HEK293T (cell line): Measurements from ENCODE around the gene PALLD.

ENCODE experiments used
- ARNT ChIP-seq: fragments of 450-650 bp; IDR thresholded peaks from 2 replicates; pipeline ENCODE4 v1.6.1; 2017; ENCODE audit warnings: mild to moderate bottlenecking
- BHLHE40 ChIP-seq: fragments of 450-650 bp; IDR thresholded peaks from 2 replicates; pipeline ENCODE4 v1.6.1; 2016; ENCODE audit warnings: mild to moderate bottlenecking, moderate library complexity, borderline replicate concordance
- CTBP1 ChIP-seq: fragments of 450-650 bp; IDR thresholded peaks from 2 replicates; pipeline ENCODE4 v1.6.1; 2016; ENCODE audit warnings: borderline replicate concordance
- ELF4 ChIP-seq: fragments of 450-650 bp; IDR thresholded peaks from 2 replicates; pipeline ENCODE4 v1.6.1; 2017; ENCODE audit warnings: antibody characterized with exemption
- FOXK2 ChIP-seq: fragments of 450-650 bp; IDR thresholded peaks from 2 replicates; pipeline ENCODE4 v1.6.1; 2016; ENCODE audit warnings: mild to moderate bottlenecking
- FOXM1 ChIP-seq: fragments of 450-650 bp; IDR thresholded peaks from 2 replicates; pipeline ENCODE4 v1.6.1; 2017; ENCODE audit warnings: mild to moderate bottlenecking, borderline replicate concordance
- HDGF ChIP-seq: fragments of 450-650 bp; IDR thresholded peaks from 2 replicates; pipeline ENCODE4 v1.6.1; 2017; ENCODE audit warnings: antibody characterized with exemption, borderline replicate concordance
- LEF1 ChIP-seq: fragments of 450-650 bp; IDR thresholded peaks from 2 replicates; pipeline ENCODE4 v1.6.1; 2017; ENCODE audit warnings: mild to moderate bottlenecking, borderline replicate concordance
- NFRKB ChIP-seq: fragments of 450-650 bp; IDR thresholded peaks from 2 replicates; pipeline ENCODE4 v1.6.1; 2016; ENCODE audit warnings: mild to moderate bottlenecking, moderate library complexity
- SP1 ChIP-seq: fragments of 450-650 bp; IDR thresholded peaks from 2 replicates; pipeline ENCODE4 v1.6.1; 2017

DNA sequence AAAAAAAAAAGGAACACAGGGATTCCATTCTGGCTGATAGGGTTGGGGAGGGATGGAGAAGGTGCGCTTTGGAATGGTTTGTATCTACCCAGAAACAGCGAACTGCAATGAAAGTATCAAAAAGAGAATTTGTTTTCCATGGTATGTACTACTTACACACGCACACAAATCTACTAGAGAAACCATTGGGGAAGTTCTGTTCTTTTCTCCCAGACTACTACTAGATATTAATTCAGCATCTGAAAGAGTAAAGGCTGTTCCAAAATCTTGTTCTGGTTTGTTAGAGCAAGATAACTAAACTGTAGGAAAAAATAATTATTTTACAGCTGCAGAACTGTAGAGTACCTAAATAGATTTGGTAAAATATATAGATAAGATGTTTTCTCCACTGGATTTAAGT lies 394.8 kb downstream of the PALLD start:
- no peak for TF ChIP-seq FOXM1
- TF ChIP-seq ELF4 = no peak
- no peak for TF ChIP-seq NFRKB
- TF ChIP-seq ARNT = no peak
- TF ChIP-seq SP1 = no peak
- no peak for TF ChIP-seq BHLHE40
- TF ChIP-seq HDGF = no peak
- no peak for TF ChIP-seq FOXK2
- TF ChIP-seq LEF1 = no peak
- TF ChIP-seq CTBP1 = no peak
